GM12878 (cell line): ENCODE measurements around the gene HAUS7. TPM values are rescaled to one million over a fixed set of nuclear protein-coding genes. Genes with fewer than 3 reads are reported as not detected.

Source experiments
- ATAC-seq: fragments of 200-7000 bp; cut with Tn5 transposase; 3 replicates; pipeline ENCODE4 v1.9.1; 2020; ENCODE audit warnings: mild to moderate bottlenecking, moderate library complexity
- BruUV-seq: library from RNA; stranded (reverse); fragments of 400-500 nt; replicated peaks from 2 replicates; lab custom pipeline; 2021; lab: Mats Ljungman, UMichigan
- CTCF ChIA-PET: fragments of 300-600 bp; sonication (Branson Sonifier 250); formaldehyde crosslinking; extraction: SDS; loops from one replicate; lab custom pipeline; 2021; ENCODE audit warnings: inconsistent platforms; lab: Yijun Ruan, JAX
- POLR2A ChIA-PET: fragments of 350-600 bp; formaldehyde crosslinking; extraction: SDS; loops from one replicate; lab custom pipeline; 2021; ENCODE audit warnings: inconsistent platforms; lab: Charles Lee
- RAD21 ChIA-PET: fragments of 300-600 bp; sonication (Branson Sonifier 250); formaldehyde crosslinking; loops from one replicate; lab custom pipeline; 2023; ENCODE audit warnings: antibody characterized with exemption; ENCODE audit not compliant: unreplicated experiment; lab: Charles Lee
- SMC1A ChIA-PET: fragments of 300-600 bp; sonication (Branson Sonifier 250); formaldehyde crosslinking; loops from one replicate; lab custom pipeline; 2023; ENCODE audit not compliant: unreplicated experiment, uncharacterized antibody; lab: Charles Lee
- DNase-seq: peaks from one replicate; pipeline ENCODE4 v3.0.0-alpha.2; 2011; ENCODE audit warnings: low read depth, low spot score
- FAIRE-seq: peaks from 3 replicates; lab custom pipeline; 2011; peaks lifted over from hg19 to GRCh38; lab: Jason Lieb, UNC
- H2AFZ ChIP-seq: 2 replicates; pipeline ENCODE4 v1.6.0; 2011; ENCODE audit warnings: low read depth, low read length, control low read depth; ENCODE audit not compliant: control insufficient read depth
- H3K27ac ChIP-seq: 2 replicates; pipeline ENCODE4 v1.5.1; 2011; ENCODE audit warnings: control low read depth; ENCODE audit not compliant: control insufficient read depth, insufficient read depth
- H3K27me3 ChIP-seq, 2 experiments: replicated peaks in 1 of 2; 2 replicates each; pipeline versions ENCODE4 v1.6.0 to v1.6.1; 2011; ENCODE audit warnings: low read length in 1 of 2; ENCODE audit not compliant: control insufficient read depth in 2 of 2, insufficient read depth in 2 of 2
- H3K36me3 ChIP-seq, 2 experiments: 2 replicates each; pipeline ENCODE4 v1.5.1; 2011; ENCODE audit warnings: low read length in 1 of 2; ENCODE audit not compliant: control insufficient read depth in 2 of 2, insufficient read depth in 2 of 2
- H3K4me1 ChIP-seq: 2 replicates; pipeline ENCODE4 v1.6.1; 2011; ENCODE audit warnings: mild to moderate bottlenecking, low read length, moderate library complexity, mixed read lengths; ENCODE audit not compliant: control insufficient read depth, insufficient read depth
- H3K4me2 ChIP-seq: 2 replicates; pipeline ENCODE4 v1.6.0; 2011; ENCODE audit warnings: control low read depth; ENCODE audit not compliant: control insufficient read depth, insufficient read depth
- H3K4me3 ChIP-seq: fragments of 200-600 bp; sonication (generic); 2 replicates; pipeline ENCODE4 v1.5.1; 2016
- H3K79me2 ChIP-seq: 2 replicates; pipeline ENCODE4 v1.6.0; 2011; ENCODE audit warnings: low read length; ENCODE audit not compliant: control insufficient read depth, insufficient read depth
- H3K9ac ChIP-seq: 2 replicates; pipeline ENCODE4 v1.8.0; 2011; ENCODE audit warnings: low read length, control low read depth, mixed read lengths; ENCODE audit not compliant: control insufficient read depth, insufficient read depth
- H3K9me3 ChIP-seq: replicated peaks from 3 replicates; pipeline ENCODE4 v1.5.1; 2011; ENCODE audit warnings: mild to moderate bottlenecking, low read length; ENCODE audit not compliant: control insufficient read depth, insufficient read depth
- H4K20me1 ChIP-seq: 2 replicates; pipeline ENCODE4 v1.6.0; 2011; ENCODE audit not compliant: control insufficient read depth, insufficient read depth
- ESRRA ChIP-seq: IDR thresholded peaks from 2 replicates; pipeline ENCODE4 v1.6.1; 2012; ENCODE audit warnings: mild to moderate bottlenecking, low read length, improper control_type of control experiment
- JUND ChIP-seq: IDR thresholded peaks from 2 replicates; pipeline ENCODE4 v1.6.1; 2012; ENCODE audit warnings: low read depth, mild to moderate bottlenecking, low read length, improper control_type of control experiment, moderate library complexity
- NKRF ChIP-seq: fragments of 450-650 bp; conservative IDR thresholded peaks from 2 replicates; pipeline ENCODE4 v1.6.1; 2017; ENCODE audit warnings: mild to moderate bottlenecking, moderate library complexity
- SMARCA5 ChIP-seq: fragments of 450-650 bp; IDR thresholded peaks from 2 replicates; pipeline ENCODE4 v1.6.1; 2017; ENCODE audit warnings: mild to moderate bottlenecking
- WGBS: methylation state at CpG from one replicate; pipeline ENCODE4 v1.1.6; 2016; ENCODE audit warnings: low lambda C conversion rate; ENCODE audit not compliant: insufficient replicate concordance, insufficient coverage; ENCODE audit errors: missing lambda C conversion rate; 5-methylcytosine and 5-hydroxymethylcytosine counted together
- in situ Hi-C: fragments of 300-500 bp; cut with MboI; formaldehyde crosslinking; loops from 9 replicates; pipeline ENCODE4 v1.14.3; 2018; ENCODE audit warnings: mixed read lengths
- intact Hi-C: fragments of 100-400 bp; cut with micrococcal nuclease; formaldehyde crosslinking; loops from one replicate; pipeline ENCODE4 v1.14.2; 2022; ENCODE audit not compliant: unreplicated experiment
- polyA plus RNA-seq, 11 experiments: library from polyadenylated mRNA; depleted of rRNA in 4 of 11; unstranded in 6 of 11; stranded (reverse) in 5 of 11; fragments of >200 nt; fragmentation: Nextera tagmentation in 4 of 11; fragmentation: Illumina TruSeq in 1 of 11; extraction: Ambion mirVana in 4 of 11; extraction: Trizol in 1 of 11; gene quantifications; 1 replicate in 1 of 11; 2 replicates in 10 of 11; pipeline versions ENCODE4 v1.2.1 to v1.2.3, GENCODE V29; 2011 to 2016; ENCODE audit warnings: inconsistent platforms in 2 of 11, missing spikeins in 2 of 11, low read depth in 1 of 11
- total RNA-seq, 4 experiments: library from RNA; depleted of rRNA in 3 of 4; stranded (reverse); fragments of >200 nt in 3 of 4; fragmentation: Illumina TruSeq in 1 of 4; extraction: Trizol in 1 of 4; gene quantifications; 2 replicates each; pipeline versions ENCODE4 v1.2.1 to v1.2.3, GENCODE V29; 2013 to 2021

HAUS7 gene
- total and polyA plus RNA-seq, 10 of the 15 experiments (the other 5 are each of a cell fraction or from before 2014, with no cell fraction given), result 6.7 to 63.3 (median 24.1) TPM

DNA sequence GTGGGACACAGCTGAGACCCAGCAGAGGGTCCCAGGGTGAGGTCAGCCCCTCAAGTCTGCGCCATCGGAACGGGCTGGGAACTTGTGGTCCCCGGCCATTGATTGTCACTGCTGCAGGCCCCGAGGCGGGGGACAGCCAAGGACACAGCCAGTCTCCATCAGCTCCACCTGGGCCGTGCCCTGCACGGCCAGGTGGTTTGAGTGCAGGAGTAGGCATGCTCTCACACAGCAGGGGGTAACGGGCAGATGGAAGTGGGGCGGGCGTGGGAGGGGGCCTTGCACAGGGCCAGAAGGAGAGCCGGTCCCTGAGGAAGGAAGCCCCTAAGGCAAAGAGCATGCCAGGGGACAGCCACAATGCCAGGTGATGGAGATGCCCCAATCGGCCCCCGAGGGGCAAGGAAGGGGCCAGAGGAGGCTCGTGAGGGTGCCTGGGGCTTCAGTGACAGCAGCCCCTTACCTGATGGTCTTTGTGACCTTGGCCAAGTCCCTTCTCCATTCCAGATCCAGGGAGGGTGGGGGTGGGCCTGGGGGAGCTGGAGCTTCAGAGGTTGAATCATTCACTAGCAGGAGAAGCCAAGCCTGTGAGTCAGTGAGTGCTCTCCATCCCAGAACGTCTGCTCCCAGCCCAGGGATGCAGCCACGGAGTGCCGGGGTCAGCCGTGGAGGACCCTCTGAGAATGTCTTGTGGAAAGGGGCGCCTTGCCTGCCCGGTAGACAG is 49.4 kb upstream of the HAUS7 start:
- H3K9ac ChIP-seq, result no peak overlapping the region
- no TSS peak for BruUV-seq
- CTCF ChIA-PET, result no interaction called here
- H3K4me1 ChIP-seq, result no peaks in the 10 kb centered on the region
- no peaks in the 10 kb centered on the region for H4K20me1 ChIP-seq
- no peaks in the 10 kb centered on the region for H3K27me3 ChIP-seq
- H3K4me3 ChIP-seq, result no peak overlapping the region
- WGBS, result 29% methylated on average over 21 of the region's 21 CpGs
- H3K36me3 ChIP-seq, result no peaks in the 10 kb centered on the region
- POLR2A ChIA-PET, result no interaction called here
- DNase-seq (no peak), ATAC-seq (no peak)
- H3K4me2 ChIP-seq, result no peak overlapping the region
- SMC1A ChIA-PET, result no interaction called here
- in situ Hi-C loops, result loop anchor here (10.0 kb wide), 1 partner anchor 65 kb away; no protein-coding TSS in a partner anchor
- H3K27ac ChIP-seq, result no peak overlapping the region
- no peak overlapping the region for H2AFZ ChIP-seq
- no peak for TF ChIP-seq JUND
- TF ChIP-seq NKRF, result no peak
- no peak for TF ChIP-seq SMARCA5
- no peak for TF ChIP-seq ESRRA
- TF ChIP-seq, all 136 proteins: peak for 0
- no peaks in the 10 kb centered on the region; the same call in 2 of the 3 replicates for H3K9me3 ChIP-seq
- no peak for FAIRE-seq
- intact Hi-C loops, result no loop called here
- no peaks in the 10 kb centered on the region for H3K79me2 ChIP-seq
- RAD21 ChIA-PET, result no interaction called here
